GM21423 (cell line): Measurements from ENCODE around the gene ANXA11.
"Not testable (repeated sequence)": the region's sequence is repeated elsewhere in the genome, so short reads cannot be mapped to it uniquely, and the experiment has no call there.

Source experiments
- ATAC-seq: cut with Tn5 transposase; IDR thresholded peaks from one replicate; pipeline ENCODE4 v1.9.1; 2021; ENCODE audit warnings: mild to moderate bottlenecking, moderate library complexity; ENCODE audit not compliant: unreplicated experiment

Gene ANXA11

DNA sequence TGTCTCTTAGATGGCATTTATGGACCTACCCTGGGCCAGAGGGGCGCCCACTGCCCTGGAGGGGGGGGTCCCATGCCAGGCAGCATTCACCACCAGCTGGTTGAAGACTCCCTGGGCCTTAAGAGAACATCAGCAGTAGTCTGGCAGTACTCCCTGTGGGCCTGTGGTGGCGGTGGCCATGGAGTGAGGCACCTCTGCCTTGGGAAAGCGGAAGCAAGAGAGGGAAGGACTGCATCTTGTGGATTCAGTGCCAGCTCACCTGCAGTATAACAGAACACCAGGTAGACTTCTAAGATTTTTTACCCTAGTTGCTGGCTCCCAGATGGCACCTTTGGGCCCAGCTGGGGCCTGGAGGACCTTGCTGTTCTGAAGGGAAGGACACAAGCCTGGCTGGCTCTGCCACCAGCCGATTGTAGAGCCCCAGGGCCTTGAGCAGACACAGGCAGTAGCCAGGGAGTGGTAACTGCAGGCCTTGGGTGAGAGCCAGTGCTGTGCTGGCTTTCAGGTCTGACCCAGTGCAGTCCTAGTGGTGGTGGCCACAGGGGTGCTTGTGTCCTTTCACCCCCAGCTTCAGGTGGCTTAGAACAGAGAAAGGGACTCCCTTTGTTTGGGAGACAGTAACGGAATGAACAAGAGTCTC lies 57.1 kb downstream of the ANXA11 start:
- no peak for ATAC-seq

DNA sequence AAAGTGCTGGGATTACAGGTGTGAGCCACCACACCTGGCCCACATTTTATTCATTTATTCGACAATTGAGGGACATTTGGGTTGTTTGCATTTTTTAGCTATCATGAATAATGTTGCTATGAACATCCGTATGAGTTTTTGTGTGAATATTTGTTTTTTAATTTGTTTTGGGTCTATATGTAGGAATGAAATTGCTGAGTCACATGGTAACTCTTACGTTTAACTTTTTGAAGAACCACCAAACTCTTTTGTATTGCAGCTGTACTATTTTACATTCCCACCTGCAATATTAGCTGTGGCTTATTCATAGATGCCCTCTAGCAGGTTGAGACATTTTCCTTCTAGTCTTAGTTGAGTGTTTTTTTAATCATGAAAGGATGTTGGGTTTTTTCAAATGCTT lies 58.4 kb downstream of the ANXA11 start:
- ATAC-seq: no peak

DNA sequence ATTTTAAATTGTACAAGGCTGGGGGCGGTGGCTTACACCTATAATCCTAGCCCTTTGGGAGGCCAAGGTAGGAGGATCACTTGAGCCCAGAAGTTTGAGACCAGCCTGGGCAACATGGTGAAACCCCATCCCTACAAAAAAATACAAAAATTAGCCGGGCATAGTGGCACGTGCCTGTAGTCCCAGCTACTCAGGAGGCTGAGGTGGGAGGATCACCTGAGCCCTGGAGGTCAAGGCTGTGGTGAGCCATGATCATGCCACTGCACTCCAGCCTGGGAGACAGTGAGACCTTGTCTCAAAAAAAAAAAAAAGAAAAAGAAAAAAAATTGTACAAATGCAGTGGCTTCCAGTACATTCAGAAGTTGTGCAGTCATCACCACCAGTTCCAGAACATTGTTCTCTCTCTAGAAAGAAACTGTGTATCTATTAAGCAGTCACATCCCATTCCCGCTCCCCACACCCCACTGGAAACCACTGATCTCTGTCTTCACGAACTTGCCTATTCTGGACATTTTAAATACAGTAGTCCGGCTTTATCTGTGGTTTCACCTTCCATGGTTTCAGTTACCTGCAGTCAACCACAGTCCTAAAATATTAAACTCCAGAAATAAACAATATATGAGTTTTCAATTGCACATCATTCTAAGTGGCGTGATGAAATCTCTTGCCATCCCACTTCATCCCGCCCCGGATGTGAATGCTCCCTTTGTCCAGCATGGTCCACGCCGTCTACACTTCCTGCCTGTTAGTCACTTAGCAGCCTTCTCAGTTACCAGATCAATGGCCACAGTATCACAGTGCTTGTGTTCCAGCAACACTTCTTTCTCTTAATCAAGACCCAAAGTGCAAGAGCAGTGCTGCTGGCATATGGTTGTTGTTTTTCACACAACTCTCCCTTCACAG lies 59.7 kb downstream of the ANXA11 start:
- ATAC-seq: not testable (repeated sequence)

DNA sequence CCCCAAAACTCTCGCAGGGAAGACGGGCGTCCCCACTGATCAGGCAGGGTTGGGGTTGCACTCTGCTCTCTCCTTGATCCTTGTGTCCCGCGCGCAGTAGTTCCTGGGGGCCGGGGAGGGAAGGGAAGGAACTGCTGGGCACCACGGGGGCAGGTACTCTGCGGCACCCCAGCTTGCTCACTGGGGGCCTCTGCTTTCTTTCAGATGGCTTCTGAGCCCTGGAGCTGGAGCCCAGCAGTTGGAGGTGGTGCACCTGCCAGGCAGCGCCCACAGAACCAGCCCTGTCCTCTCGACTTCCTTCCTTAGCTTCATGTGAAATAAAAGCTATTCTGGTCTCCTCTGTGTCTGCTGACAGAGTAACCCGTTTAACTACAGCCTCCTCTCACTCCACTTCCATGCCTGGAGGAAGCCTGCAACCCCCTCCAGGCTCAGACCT lies 60.6 kb downstream of the ANXA11 start:
- ATAC-seq: peak; percentile 33

DNA sequence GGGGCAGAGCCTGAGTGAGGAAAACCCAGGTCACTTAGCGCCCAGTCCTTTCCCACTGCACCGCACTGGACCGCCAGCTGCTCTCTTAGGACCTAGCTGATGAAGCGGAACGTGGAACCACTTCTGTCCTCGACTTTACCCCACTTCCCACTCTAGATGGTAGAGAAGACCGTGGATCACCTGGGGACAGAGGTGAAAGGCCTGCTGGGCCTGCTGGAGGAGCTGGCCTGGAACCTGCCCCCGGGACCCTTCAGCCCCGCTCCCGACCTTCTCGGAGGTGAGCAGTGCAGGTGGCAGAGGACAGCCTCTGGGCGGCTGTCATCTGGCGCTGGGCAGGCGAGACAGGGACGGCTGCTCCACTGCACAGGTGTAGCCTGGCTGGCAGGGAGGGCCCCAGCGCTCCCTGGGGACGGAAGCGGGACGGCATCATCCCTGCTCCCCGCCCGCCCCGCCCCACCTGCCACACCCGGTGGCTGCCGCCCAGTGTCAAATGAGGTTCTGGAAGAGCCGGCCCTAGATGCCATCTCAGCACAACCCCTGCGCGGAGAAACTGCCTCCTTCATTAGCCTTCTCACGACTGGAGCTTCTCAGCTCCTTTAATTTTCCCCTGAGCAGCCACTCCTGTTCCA lies 61.2 kb downstream of the ANXA11 start:
- peak; percentile 54 for ATAC-seq

DNA sequence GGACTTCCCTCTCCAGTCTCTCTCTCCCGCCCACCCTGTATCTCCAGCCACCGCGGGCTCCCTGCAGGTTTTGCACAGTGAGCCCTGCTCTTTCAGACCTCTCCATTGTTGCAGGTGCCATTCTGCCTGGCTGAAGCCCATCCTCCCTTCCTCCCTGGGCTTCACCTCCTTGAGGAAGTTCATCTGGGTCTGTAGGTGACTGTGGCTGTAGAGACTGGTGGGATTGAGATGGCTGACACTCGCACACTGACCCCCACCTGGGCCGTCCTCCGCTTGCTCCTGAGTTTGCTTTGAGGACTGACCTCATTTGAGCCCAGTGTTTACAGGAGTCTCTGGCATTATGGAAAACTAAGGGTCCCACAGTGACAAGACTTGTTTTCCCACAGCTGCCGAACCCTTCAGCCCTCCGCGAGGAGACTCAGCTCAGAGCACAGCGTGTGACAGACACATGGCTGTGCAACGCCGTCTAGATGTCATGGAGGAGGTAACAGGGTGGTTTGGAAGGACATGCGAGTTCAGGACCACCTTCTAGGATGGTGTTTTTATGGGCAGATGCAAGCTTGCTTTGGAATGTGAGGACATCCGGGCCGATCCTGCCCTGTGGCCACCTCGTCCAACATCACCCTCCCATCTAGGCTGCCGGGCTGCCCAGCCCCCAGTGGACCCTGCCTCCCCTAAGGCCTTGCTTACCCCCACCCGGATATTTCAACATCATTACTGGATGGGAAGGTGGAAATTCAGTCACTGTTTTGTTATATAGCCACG lies 63.5 kb downstream of the ANXA11 start:
- ATAC-seq: no peak

DNA sequence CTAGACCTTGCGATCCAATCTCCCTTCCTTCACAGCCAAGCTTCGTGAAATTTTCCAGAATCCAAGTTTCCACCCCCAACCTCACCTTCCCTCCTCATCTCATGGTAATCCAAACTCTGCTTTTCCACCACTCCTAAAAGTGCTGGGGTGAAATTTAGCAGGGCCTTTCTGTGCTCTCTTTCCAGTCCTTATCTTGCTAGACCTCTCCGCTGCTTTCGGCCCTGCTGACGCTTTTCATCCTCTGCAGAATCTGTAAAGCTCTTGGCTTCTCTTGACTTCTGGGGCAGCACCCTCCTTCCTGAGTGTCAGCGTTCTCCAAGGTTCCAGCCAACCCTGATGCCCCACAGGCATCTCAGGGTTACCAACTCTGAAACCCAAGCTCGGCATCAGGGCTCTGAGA lies 65.1 kb downstream of the ANXA11 start:
- ATAC-seq: no peak

DNA sequence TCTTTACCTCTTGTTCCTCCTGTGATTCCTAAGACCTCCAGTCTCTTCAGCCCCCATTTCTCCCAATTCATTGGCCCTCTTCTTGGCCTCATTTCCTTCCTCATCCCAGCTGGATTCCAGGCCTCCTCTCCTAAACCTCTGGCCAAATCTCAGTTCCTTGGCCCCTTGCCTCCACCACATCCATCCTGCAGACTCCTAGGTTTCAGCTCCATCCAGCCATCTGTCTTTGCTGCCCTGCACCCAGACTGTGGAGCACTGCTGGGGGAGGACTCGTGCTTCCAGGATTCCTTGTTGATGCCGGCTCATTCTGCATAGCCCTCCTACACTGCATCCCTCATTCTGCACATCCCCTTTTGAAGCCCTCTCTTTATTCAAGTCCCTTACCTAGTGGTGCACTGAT lies 66.1 kb downstream of the ANXA11 start:
- ATAC-seq: no peak

DNA sequence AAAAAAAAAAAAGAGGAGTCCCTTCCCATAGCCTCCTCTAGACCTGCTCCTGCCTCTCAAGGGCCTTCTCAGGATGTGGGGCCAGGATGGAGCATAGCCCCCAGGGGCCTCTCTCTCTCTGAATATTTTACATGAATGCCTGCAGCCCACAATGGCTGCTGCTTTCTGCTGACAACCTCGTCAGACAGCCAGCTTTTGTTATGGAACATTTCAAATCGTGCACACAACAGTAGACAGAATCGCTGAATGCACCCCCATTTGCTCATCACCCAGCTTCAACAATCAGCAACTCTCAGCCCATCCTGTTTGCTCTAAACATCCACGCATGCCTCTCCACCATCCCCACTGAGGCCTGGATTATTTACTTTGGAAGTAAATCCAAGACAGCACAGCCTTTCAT lies 67.4 kb downstream of the ANXA11 start:
- ATAC-seq: no peak

DNA sequence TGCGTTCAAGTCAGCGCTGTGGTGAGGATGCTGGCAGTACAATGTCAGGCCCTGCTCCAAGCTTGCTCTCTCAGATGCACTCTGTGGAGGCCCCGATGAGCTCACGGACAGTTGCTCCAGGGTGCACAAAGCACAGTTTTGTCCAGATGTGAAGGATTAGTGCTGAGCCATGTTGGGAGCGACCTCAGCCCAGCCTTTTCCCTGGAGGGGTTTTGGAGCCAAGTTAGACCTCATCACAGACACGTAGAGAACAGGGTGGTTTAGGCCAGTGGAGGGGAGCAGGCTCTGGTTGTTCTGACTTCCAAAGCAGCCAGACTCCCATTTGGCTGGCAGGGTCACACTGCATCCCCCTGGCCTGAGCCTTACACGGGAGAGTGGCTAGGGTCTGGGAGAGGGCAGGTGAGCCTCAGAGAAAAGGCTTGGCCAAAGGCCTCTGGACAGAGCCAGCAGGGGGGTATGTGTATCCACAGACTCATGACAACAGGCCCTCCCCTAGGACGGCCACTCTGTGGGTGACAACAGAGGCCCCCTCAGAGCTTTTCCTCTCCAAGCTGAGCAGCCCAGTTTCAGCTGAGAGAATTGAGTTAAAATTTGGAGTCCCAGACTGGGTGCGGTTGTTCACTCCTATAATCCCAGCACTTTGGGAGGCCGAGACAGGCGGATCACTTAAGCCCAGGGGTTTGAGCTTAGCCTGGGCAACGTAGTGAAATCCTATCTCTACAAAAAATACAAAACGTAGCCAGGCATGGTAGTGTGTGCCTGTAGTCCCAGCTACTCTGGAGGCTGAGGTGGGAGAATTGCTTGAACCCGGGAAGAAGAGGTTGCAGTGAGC lies 68.1 kb downstream of the ANXA11 start:
- ATAC-seq: no peak

DNA sequence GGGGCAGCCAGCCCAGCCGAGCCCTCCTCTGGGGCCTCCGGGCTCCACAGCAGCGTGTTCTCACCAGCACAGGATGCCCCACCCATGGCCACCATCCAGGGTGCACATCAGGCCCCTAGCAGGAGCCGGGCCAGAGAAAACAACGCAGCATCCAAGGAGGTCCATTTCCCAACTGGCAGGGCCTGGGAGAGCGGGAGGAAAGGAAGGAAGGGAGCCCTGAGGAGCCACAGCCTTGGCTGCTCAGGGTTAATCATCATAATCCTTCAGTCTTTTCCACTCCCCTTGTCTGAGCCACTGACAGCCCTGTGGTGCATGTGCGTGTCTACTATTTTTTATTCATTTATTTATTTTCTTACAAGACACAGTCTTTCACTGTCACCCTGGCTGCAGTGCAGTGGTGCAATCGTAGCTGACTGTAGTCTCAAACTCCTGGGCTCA lies 69.2 kb downstream of the ANXA11 start:
- ATAC-seq: no peak

DNA sequence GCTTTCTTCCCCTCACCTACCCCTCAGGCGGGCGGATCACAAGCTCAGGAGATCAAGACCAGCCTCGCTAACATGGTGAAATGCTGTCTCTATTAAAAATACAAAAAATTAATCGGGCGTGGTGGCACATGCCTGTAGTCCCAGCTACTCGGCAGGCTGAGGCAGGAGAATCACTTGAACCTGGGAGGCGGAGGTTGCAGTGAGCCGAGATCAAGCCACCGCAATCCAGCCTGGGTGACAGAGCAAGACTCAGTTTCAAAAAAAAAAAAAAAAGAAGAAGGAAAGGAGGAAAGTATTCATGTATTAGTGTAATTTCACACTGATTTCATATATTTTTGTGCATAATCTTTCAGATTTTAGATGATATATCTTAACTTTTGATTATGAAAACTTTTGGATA lies 71.7 kb downstream of the ANXA11 start:
- not testable (repeated sequence) for ATAC-seq

DNA sequence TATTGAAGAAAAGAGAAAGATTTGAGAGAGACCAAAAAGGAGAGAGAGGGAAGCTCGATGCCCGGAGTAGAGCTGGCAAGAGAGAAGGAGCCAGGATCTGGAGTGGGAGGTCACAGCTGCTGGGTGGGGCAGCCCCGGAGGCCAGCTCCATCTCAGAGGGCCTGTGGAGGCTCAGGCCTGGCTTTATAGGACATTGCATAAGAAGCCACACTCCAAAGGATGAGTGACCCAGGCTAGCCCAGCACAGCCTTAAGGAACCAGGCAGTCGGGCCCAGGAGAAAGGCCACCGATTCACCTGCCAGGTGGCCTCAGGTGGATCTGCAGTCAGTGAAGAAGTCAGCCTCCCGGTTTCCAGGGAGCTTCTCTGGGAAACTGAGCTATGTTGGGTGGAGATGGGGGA lies 72.1 kb downstream of the ANXA11 start:
- no peak for ATAC-seq

DNA sequence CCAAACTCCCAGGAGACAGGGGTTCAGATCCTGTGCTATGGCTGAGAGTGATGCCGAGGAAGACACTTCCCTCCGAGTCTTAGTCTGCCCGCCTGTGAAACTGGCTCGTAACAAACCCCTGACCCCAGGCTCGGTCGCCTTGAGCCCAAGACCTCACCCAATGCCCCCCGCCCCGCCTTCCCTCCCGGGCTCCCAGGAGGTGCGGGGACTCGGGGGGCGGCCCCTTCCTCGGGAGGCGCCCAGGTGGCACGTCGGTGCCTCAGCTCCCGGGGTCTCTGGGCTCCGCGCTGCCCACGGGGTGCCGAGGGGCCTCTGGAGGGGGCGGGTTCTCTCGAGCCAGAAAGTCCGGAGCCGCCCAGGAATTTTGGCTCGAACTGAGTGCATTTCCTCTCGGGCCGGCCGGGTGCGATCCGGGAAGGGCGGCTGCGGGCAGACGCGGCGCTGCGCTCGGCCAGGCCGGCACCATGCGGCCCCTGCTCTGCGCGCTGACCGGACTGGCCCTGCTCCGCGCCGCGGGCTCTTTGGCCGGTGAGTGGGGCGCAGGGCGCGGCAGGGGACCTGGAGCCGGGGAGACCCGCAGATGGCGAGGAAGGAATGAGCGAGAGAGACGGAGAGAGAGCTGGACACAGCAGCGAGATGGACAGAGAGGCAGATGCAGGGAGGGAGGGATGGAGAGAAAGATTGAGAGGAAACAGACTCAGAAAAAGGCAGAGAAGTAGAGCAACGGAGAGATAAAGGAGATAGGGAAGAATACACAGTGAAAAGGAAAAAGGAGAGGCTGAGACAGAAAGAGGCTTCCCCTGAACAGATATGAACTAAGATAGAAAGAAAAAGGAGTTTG lies 72.8 kb downstream of the ANXA11 start, which contains the start of gene PLAC9:
Gene PLAC9 (plus strand): TSS at position 432 of the 841 bp plus-strand sequence. CDS start 33 bp downstream, at position 465.
- ATAC-seq: no peak

DNA sequence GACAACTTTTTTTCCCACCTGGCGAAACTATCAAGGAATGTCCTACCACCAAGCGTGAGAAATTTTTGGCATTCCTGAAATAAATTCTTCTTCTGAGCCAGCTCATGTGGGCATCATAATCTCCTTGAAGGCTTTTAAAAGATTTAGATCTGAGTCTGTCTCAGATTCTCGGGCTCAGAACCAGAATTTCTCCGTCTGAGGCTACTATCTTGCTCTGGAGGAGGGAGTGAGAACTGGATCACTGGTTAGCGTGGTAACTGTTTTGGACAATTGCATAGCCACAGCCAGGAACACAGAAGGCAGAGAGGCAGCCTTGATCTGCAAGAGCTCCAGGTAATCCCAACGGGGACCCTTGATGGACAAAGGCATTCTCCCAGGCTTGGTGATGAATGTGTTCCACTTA lies 73.8 kb downstream of the ANXA11 start:
- ATAC-seq: no peak

DNA sequence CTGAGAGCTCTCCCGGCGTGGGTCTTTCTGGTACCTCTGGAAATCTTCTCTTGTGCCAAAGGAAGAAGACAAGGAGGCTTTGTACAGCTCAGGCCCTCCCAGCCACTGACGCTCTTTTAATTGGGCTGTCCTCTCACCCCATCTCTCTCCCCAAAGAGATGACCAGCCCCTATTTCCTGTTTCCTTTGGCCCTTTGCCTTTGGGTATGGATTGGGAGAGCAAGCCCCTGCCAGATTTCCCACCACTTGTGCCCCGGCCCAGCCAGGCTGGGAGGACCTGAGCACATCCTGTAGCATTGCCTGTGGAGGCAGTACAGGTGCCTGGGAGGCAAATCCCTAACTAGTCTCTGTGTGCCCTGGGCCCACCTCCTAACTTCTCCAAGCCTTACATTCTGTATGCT lies 78.5 kb downstream of the ANXA11 start:
- ATAC-seq: no peak

DNA sequence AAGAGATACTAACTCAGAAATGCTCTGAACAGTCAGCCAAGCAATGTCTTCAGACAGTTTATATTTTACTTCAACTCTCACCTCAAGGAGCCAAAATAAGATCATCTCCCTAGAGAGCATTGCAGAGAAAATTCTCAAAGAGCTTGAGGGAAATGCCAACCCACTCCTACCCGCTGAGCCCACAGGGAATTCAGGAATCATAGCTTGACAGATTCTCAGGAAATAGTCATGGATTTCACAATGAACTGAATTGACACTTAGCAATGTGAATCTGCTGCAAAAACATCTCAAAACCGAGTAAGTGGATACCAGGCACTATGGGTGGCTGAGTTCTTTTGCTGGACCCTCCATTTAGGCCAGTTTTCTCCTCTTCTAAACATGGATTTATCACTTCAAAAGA lies 82.6 kb downstream of the ANXA11 start:
- no peak for ATAC-seq

DNA sequence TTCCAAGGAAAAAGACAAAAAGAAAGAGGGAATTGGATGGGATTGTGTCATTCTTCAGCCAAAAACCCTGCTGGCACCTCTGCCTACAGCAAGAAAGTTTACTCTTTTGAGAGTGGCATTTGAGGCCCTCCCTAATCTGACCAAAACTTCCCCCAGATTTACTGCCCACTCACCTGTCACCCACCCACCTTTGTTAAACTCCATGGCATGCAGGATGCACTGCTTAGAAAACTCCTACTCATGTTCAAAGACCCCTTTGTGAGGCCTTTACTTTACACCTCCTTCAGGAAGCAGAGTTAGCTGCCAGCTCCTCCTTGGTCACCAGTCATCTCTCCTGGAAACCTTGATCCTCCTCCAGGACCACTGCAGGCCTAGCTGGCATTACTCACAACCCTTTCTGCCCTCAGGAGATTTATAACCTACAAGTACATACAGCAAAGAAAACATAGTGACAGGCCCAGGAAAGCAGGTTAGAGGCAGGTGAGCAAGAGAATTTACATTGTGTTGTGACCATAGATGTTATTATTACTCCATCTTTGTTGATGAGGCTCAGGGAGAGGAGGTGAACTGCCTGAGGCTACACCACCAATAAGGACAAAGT lies 83.1 kb downstream of the ANXA11 start:
- ATAC-seq: no peak

DNA sequence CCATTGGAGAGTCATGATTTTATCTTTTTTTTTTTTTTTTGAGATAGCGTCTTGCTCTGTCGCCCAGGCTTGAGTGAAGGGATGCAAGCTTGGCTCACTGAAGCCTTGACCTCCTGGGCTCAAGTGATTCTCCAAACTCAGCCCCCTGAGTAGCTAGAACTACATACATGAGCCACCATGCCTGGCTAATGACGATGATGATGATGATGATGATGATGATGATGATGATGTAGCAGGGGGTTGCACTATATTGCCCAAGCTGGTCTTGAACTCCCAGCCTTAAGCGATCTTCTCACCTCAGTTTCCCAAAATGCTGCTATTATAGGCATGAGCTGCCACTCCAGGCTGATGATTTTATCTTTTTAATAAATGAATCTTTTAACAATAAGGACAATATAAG lies 86.7 kb downstream of the ANXA11 start:
- ATAC-seq: no peak
